ENCODE data around the gene QKI. TPM values are rescaled to one million over a fixed set of nuclear protein-coding genes. Genes with fewer than 3 reads are reported as not detected.

Gene QKI
- total RNA-seq, 4 donors from 2014 or later = 283 to 425 (median 344) TPM

DNA sequence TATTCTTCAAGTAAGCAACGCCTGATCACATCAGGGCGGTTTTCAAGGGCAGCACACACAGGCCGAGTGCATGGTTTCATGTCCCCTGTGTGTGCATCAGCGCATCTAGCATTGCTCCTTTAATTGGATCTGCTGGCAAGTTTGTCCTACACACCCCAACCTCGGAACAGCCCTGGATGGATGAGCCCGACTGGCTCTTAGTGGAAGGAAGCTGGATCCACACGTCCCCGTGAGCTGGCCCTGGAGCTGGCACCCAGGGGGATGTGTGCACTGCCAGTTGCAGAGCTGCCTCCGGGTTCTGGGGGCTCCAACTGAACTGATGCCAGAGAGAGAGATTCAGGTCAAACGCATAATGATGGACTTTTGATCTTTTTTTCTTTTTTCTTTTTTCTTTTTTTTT, 39.2 kb upstream of the QKI start:
- Histone ChIP-seq H3K27me3 (no peaks in the 10 kb centered on the region), H3K4me3 (no peak overlapping the region), H3K9me3 (no peaks in the 10 kb centered on the region), H3K27ac (no peak overlapping the region), H3K4me1 (no peaks in the 10 kb centered on the region), H3K36me3 (no peaks in the 10 kb centered on the region)
- intact Hi-C loops (cut with DNase I; ENCODE audit: low total_unique reads) (no loop called here), in situ Hi-C loops (cut with MboI; ENCODE audit: low sequenced_read_pairs in 4 of 4) (no loop called here)
- TF ChIP-seq, protein P1, sequence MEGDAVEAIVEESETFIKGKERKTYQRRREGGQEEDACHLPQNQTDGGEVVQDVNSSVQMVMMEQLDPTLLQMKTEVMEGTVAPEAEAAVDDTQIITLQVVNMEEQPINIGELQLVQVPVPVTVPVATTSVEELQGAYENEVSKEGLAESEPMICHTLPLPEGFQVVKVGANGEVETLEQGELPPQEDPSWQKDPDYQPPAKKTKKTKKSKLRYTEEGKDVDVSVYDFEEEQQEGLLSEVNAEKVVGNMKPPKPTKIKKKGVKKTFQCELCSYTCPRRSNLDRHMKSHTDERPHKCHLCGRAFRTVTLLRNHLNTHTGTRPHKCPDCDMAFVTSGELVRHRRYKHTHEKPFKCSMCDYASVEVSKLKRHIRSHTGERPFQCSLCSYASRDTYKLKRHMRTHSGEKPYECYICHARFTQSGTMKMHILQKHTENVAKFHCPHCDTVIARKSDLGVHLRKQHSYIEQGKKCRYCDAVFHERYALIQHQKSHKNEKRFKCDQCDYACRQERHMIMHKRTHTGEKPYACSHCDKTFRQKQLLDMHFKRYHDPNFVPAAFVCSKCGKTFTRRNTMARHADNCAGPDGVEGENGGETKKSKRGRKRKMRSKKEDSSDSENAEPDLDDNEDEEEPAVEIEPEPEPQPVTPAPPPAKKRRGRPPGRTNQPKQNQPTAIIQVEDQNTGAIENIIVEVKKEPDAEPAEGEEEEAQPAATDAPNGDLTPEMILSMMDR (IDR thresholded peaks at IDR 0.05 in 4 of 5, conservative IDR thresholded peaks at IDR 0.05 in 1 of 5) = no peak
- no peak for TF ChIP-seq POLR2A (IDR thresholded peaks at IDR 0.05)
- ATAC-seq (no peak), DNase-seq (no peak)

DNA sequence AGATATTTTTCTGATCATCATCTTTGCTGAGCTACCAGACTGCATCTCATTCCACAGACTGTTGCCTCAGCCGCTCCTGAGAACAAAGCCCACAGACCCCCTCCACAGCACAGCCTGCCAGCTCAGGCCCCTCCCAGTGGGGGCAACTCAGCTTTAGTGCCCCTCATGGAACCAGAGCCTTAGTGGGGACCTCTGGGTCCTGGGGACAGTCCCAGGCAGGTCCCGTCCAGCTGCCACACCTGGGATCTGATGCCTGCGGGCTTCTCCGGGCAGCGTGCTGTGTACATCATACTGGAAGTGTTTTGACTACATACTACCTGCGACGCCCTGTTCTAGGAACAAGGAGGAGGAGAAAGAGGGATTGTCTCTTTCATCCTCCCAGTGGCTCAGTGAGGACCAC, 38.3 kb upstream of the QKI start:
- no peaks in the 10 kb centered on the region for H3K9me3 ChIP-seq
- no peaks in the 10 kb centered on the region for H3K36me3 ChIP-seq
- no peaks in the 10 kb centered on the region for H3K27me3 ChIP-seq
- no peak for TF ChIP-seq POLR2A (IDR thresholded peaks at IDR 0.05)
- TF ChIP-seq, protein P1 (IDR thresholded peaks at IDR 0.05 in 4 of 5, conservative IDR thresholded peaks at IDR 0.05 in 1 of 5) = no peak
- DNase-seq = no peak
- no peak for ATAC-seq
- no peaks in the 10 kb centered on the region for H3K4me1 ChIP-seq
- H3K4me3 ChIP-seq = no peak overlapping the region
- H3K27ac ChIP-seq = no peak overlapping the region
- intact Hi-C loops (cut with DNase I; ENCODE audit: low total_unique reads) (no loop called here), in situ Hi-C loops (cut with MboI; ENCODE audit: low sequenced_read_pairs in 4 of 4) (no loop called here)

DNA sequence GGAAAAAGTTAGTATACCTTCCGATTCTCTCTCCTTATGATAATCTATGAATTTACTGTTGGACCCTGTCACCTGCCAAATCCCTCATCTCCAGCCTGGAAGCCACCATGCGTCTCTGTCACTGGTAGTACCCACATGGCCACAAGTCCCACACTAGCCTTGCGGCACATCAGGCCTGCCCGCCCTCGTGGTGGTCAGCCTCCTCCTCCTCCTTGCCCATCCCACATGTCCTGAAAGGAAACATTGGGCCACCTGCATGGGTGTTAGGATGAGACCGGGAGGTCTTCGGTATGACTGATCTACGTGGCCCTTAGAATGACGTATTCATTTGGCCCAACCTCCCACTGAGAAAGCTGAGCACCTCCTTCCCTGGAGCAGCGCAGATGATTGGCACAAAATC, 37.0 kb upstream of the QKI start:
- in situ Hi-C loops (cut with MboI; ENCODE audit: low sequenced_read_pairs in 4 of 4) = no loop called here
- Histone ChIP-seq H3K4me3 (no peak overlapping the region), H3K9me3 (no peaks in the 10 kb centered on the region), H3K36me3 (no peaks in the 10 kb centered on the region), H3K27me3 (no peaks in the 10 kb centered on the region), H3K27ac (no peak overlapping the region), H3K4me1 (no peaks in the 10 kb centered on the region)
- TF ChIP-seq, protein P1 (IDR thresholded peaks at IDR 0.05 in 4 of 5, conservative IDR thresholded peaks at IDR 0.05 in 1 of 5) = no peak
- TF ChIP-seq POLR2A (IDR thresholded peaks at IDR 0.05) = no peak
- DNase-seq = no peak
- ATAC-seq = no peak
- intact Hi-C loops (cut with DNase I; ENCODE audit: low total_unique reads) = no loop called here

DNA sequence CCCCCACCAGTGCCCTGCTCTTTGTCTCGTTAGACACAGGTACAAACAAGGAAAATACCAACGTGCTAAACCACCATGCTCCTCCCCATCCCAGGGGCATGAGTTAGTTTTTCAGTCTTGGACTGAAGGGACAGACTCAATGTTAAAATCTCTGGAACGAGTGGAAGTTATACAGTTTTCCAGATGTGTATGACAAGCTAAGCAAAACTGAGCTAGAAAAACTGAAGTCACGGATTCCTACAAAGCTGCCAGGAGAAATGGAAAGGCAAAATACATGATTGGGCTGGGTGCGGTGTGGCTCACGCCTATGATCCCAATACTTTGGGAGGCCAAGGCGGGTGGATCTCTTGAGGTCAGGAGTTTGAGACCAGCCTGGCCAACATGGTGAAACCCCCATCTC, 34.3 kb upstream of the QKI start:
- ATAC-seq = no peak

More for the DNA sequence above, 34.3 kb upstream of the QKI start:
- Histone ChIP-seq H3K27me3 (no peaks in the 10 kb centered on the region), H3K9me3 (no peaks in the 10 kb centered on the region), H3K36me3 (no peaks in the 10 kb centered on the region), H3K4me3 (no peak overlapping the region), H3K27ac (no peak overlapping the region), H3K4me1 (no peaks in the 10 kb centered on the region)
- intact Hi-C loops (cut with DNase I; ENCODE audit: low total_unique reads) = no loop called here
- TF ChIP-seq, protein P1 (IDR thresholded peaks at IDR 0.05 in 4 of 5, conservative IDR thresholded peaks at IDR 0.05 in 1 of 5) = no peak
- TF ChIP-seq POLR2A (IDR thresholded peaks at IDR 0.05) = no peak
- in situ Hi-C loops (cut with MboI; ENCODE audit: low sequenced_read_pairs in 4 of 4) = no loop called here
- DNase-seq = no peak

All from gastrocnemius medialis (tissue), 4 donors.